HepG2 (cell line): ENCODE measurements around the gene ADAMTS18. TPM values are rescaled to one million over a fixed set of nuclear protein-coding genes. Genes with fewer than 3 reads are reported as not detected.

ENCODE experiments used
- ATAC-seq: fragments of 200-7000 bp; cut with Tn5 transposase; 3 replicates; pipeline ENCODE4 v1.9.1; 2020; ENCODE audit warnings: mild to moderate bottlenecking, moderate library complexity
- BruUV-seq: library from RNA; stranded (reverse); fragments of 400-500 nt; replicated peaks from 2 replicates; lab custom pipeline; 2021; lab: Mats Ljungman, UMichigan
- CTCF ChIA-PET: fragments of 300-600 bp; formaldehyde crosslinking; extraction: SDS; loops from one replicate; lab custom pipeline; 2021; ENCODE audit warnings: low total read pairs, inconsistent platforms, low intra/inter-chr PET ratio; lab: Yijun Ruan, JAX
- POLR2A ChIA-PET: fragments of 350-600 bp; sonication (Branson Sonifier 250); formaldehyde crosslinking; loops from one replicate; lab custom pipeline; 2020; ENCODE audit warnings: antibody characterized with exemption, inconsistent platforms; lab: Yijun Ruan, JAX
- DNase-seq: peaks from one replicate; pipeline ENCODE4 v3.0.0-alpha.2; 2015; ENCODE audit warnings: low spot score
- FAIRE-seq: peaks from 3 replicates; lab custom pipeline; 2011; peaks lifted over from hg19 to GRCh38; lab: Jason Lieb, UNC
- H2AFZ ChIP-seq: one replicate; pipeline ENCODE4 v1.6.1; 2011; ENCODE audit warnings: low read length, inconsistent platforms
- H3K27ac ChIP-seq: fragments of 300-600 bp; 3 replicates; pipeline ENCODE4 v1.8.0; 2011; ENCODE audit warnings: mixed run types, mild to moderate bottlenecking, mixed read lengths, low read length, inconsistent platforms; ENCODE audit not compliant: insufficient read depth; ENCODE audit errors: extremely low read length
- H3K27me3 ChIP-seq, 2 experiments: fragments of 200-600 bp in 1 of 2; 2 replicates in 1 of 2; 3 replicates in 1 of 2; pipeline versions ENCODE4 v1.6.0 to v1.8.0; 2011; ENCODE audit warnings: low read length in 2 of 2, mild to moderate bottlenecking in 2 of 2, moderate library complexity in 2 of 2, inconsistent platforms in 1 of 2; ENCODE audit not compliant: insufficient read depth in 2 of 2, control insufficient read depth in 1 of 2
- H3K36me3 ChIP-seq, 2 experiments: fragments of 200-600 bp in 1 of 2; replicated peaks in 1 of 2; 2 replicates in 1 of 2; 3 replicates in 1 of 2; pipeline versions ENCODE4 v1.5.1 to v1.8.0; 2011; ENCODE audit warnings: low read length in 2 of 2, inconsistent platforms in 1 of 2; ENCODE audit not compliant: insufficient read depth in 2 of 2, control insufficient read depth in 1 of 2
- H3K4me1 ChIP-seq: 2 replicates; pipeline ENCODE4 v1.5.1; 2012; ENCODE audit warnings: low read length, inconsistent platforms; ENCODE audit not compliant: insufficient read depth
- H3K4me2 ChIP-seq: 2 replicates; pipeline ENCODE4 v1.6.0; 2011; ENCODE audit warnings: low read depth, low read length, inconsistent platforms
- H3K4me3 ChIP-seq, 3 experiments: fragments of 200-600 bp in 1 of 3; sonication (generic), shearing (Covaris generic) in 1 of 3; replicated peaks in 1 of 3; 2 replicates each; pipeline ENCODE4 v1.5.1; 2011 to 2016; ENCODE audit warnings: low read length in 3 of 3, inconsistent platforms in 2 of 3, low read depth in 2 of 3, mild to moderate bottlenecking in 2 of 3, control low read depth in 1 of 3, mixed read lengths in 1 of 3; ENCODE audit not compliant: insufficient read depth in 1 of 3
- H3K79me2 ChIP-seq: one replicate; pipeline ENCODE4 v1.6.1; 2011; ENCODE audit warnings: low read length, inconsistent platforms; ENCODE audit not compliant: insufficient read depth
- H3K9ac ChIP-seq: 2 replicates; pipeline ENCODE4 v1.6.0; 2011; ENCODE audit warnings: mild to moderate bottlenecking, low read depth, low read length, inconsistent platforms; ENCODE audit not compliant: insufficient read depth
- H3K9me3 ChIP-seq: 2 replicates; pipeline ENCODE4 v1.5.1; 2012; ENCODE audit warnings: mild to moderate bottlenecking, low read length
- H4K20me1 ChIP-seq: 2 replicates; pipeline ENCODE4 v1.6.0; 2011; ENCODE audit warnings: inconsistent platforms, mild to moderate bottlenecking, low read length, moderate library complexity; ENCODE audit not compliant: insufficient read depth
- ARID5B ChIP-seq: IDR thresholded peaks from 2 replicates; pipeline ENCODE4 v1.4.0; 2020; ENCODE audit warnings: mild to moderate bottlenecking, missing genetic modification reagents
- ATRX ChIP-seq: sonication (generic); formaldehyde crosslinking; IDR thresholded peaks from 2 replicates; pipeline ENCODE4 v1.4.0; 2020; ENCODE audit warnings: missing genetic modification reagents, borderline replicate concordance
- ELF3 ChIP-seq: IDR thresholded peaks from 2 replicates; pipeline ENCODE4 v1.6.1; 2016; ENCODE audit warnings: missing genetic modification reagents, missing compliant biosample characterization
- KDM1A ChIP-seq: IDR thresholded peaks from 2 replicates; pipeline ENCODE4 v1.6.1; 2016; ENCODE audit warnings: missing compliant biosample characterization
- THAP7 ChIP-seq: sonication (generic); formaldehyde crosslinking; IDR thresholded peaks from 2 replicates; pipeline ENCODE4 v1.8.1; 2023; ENCODE audit warnings: mild to moderate bottlenecking, missing genetic modification reagents
- ZEB1 ChIP-seq: IDR thresholded peaks from 2 replicates; pipeline ENCODE4 v1.6.1; 2012; ENCODE audit warnings: mild to moderate bottlenecking, low read depth, inconsistent platforms; ENCODE audit not compliant: insufficient replicate concordance
- ZKSCAN5 ChIP-seq: sonication (generic); formaldehyde crosslinking; IDR thresholded peaks from 2 replicates; pipeline ENCODE4 v1.5.1; 2020; ENCODE audit warnings: mild to moderate bottlenecking, missing genetic modification reagents
- ZNF20 ChIP-seq: sonication (generic); formaldehyde crosslinking; IDR thresholded peaks from 2 replicates; pipeline ENCODE4 v1.4.0; 2020; ENCODE audit warnings: mild to moderate bottlenecking, moderate library complexity, missing genetic modification reagents
- ZNF343 ChIP-seq: sonication (generic); formaldehyde crosslinking; IDR thresholded peaks from 2 replicates; pipeline ENCODE4 v1.4.0; 2020; ENCODE audit warnings: mild to moderate bottlenecking, missing genetic modification reagents
- ZNF720 ChIP-seq: sonication (generic); formaldehyde crosslinking; IDR thresholded peaks from 2 replicates; pipeline ENCODE4 v1.4.0; 2020; ENCODE audit warnings: missing genetic modification reagents
- WGBS: methylation state at CpG from one replicate; pipeline ENCODE4 v1.1.6; 2017; ENCODE audit warnings: low lambda C conversion rate; 5-methylcytosine and 5-hydroxymethylcytosine counted together
- in situ Hi-C: cut with HindIII; loops from 2 replicates; pipeline ENCODE4 v1.10.0; 2017; ENCODE audit warnings: low pct_unique_long_range_greater_than_20kb; ENCODE audit not compliant: extremely low pct_ligation_motif_present
- intact Hi-C: fragments of 100-400 bp; cut with micrococcal nuclease; formaldehyde crosslinking; loops from one replicate; pipeline ENCODE4 v1.10.0; 2022; ENCODE audit not compliant: unreplicated experiment
- polyA plus RNA-seq, 8 experiments: library from polyadenylated mRNA; depleted of rRNA in 3 of 8; stranded (reverse) in 7 of 8; unstranded in 1 of 8; fragments of >200 nt; fragmentation: Illumina TruSeq in 4 of 8; extraction: Trizol in 4 of 8; gene quantifications; 2 replicates each; pipeline versions ENCODE4 v1.2.1 to v1.2.3, GENCODE V29; 2011 to 2016; ENCODE audit warnings: low read depth in 4 of 8, missing spikeins in 1 of 8, mixed read lengths in 1 of 8; ENCODE audit not compliant: insufficient read depth in 1 of 8
- total RNA-seq, 5 experiments: library from RNA; depleted of rRNA; stranded (reverse); fragments of >200 nt; fragmentation: Illumina TruSeq; extraction: Trizol; gene quantifications; 2 replicates each; pipeline ENCODE4 v1.2.3, GENCODE V29; 2016; ENCODE audit warnings: low read depth in 1 of 5

The ADAMTS18 gene
- total and polyA plus RNA-seq, 2 of the 13 experiments (the other 11 are each of a cell fraction or from before 2014, with no cell fraction given), result 0.01 TPM; not detected in 1

GRCh38 chr16:77277571-77277970 lies 157.3 kb downstream of the ADAMTS18 start:
- ChIA-PET CTCF (no interaction called here), POLR2A (no interaction called here)
- H4K20me1 ChIP-seq, result no peaks in the 10 kb centered on the region
- intact Hi-C loops, result no loop called here
- ATAC-seq (no peak), DNase-seq (no peak), FAIRE-seq (no peak)
- no peaks in the 10 kb centered on the region for H3K9me3 ChIP-seq
- BruUV-seq, result no TSS peak
- in situ Hi-C loops, result no loop called here
- peaks cover 0 to 5% of the 10 kb centered on the region in 2 experiments; a peak in 2 of 5 replicates for H3K27me3 ChIP-seq
- H3K79me2 ChIP-seq, result no peaks in the 10 kb centered on the region
- TF ChIP-seq ZNF20 (no peak), THAP7 (no peak), KDM1A (CRISPR knock-in tag) (no peak), ZKSCAN5 (CRISPR knock-in tag) (no peak), ZEB1 (no peak), ELF3 (CRISPR knock-in tag) (no peak), ATRX (CRISPR knock-in tag) (no peak)
- H3K27ac ChIP-seq, result no peak overlapping the region
- H3K36me3 ChIP-seq, result no peaks in the 10 kb centered on the region
- H3K4me2 ChIP-seq, result no peak overlapping the region
- H3K4me3 ChIP-seq, result no peak overlapping the region
- 4% methylated on average over 2 of the region's 2 CpGs for WGBS
- H2AFZ ChIP-seq, result no peak overlapping the region
- no peak overlapping the region for H3K9ac ChIP-seq
- no peaks in the 10 kb centered on the region for H3K4me1 ChIP-seq

GRCh38 chr16:77277141-77277540 lies 157.7 kb downstream of the ADAMTS18 start:
- Histone ChIP-seq H4K20me1 (no peaks in the 10 kb centered on the region), H3K4me3 (no peak overlapping the region), H3K36me3 (no peaks in the 10 kb centered on the region), H3K79me2 (no peaks in the 10 kb centered on the region), H3K27ac (no peak overlapping the region), H3K27me3 (peaks cover 0 to 5% of the 10 kb centered on the region in 2 experiments; a peak in 1 of 5 replicates), H3K4me2 (no peak overlapping the region), H3K4me1 (peaks cover 2% of the 10 kb centered on the region), H3K9ac (no peak overlapping the region), H3K9me3 (no peaks in the 10 kb centered on the region), H2AFZ (no peak overlapping the region)
- ATAC-seq, result no peak
- DNase-seq, result no peak
- 0% methylated on average over 2 of the region's 2 CpGs for WGBS
- ChIA-PET CTCF (no interaction called here), POLR2A (no interaction called here)
- FAIRE-seq, result no peak
- BruUV-seq, result no TSS peak
- intact Hi-C loops, result no loop called here
- in situ Hi-C loops, result no loop called here
- TF ChIP-seq ARID5B (CRISPR knock-in tag), result no peak
- no peak for TF ChIP-seq ZNF343 (CRISPR knock-in tag)
- no peak for TF ChIP-seq ZNF720 (CRISPR knock-in tag)
